Measurements from ENCODE around the gene ANKRD28. TPM values are rescaled to one million over a fixed set of nuclear protein-coding genes. Genes with fewer than 3 reads are reported as not detected.

ANKRD28 gene
- total and polyA plus RNA-seq, 2 of the 8 experiments (the other 6 are each of a cell fraction or from before 2014, with no cell fraction given), result 39.1 to 61.7 TPM

DNA sequence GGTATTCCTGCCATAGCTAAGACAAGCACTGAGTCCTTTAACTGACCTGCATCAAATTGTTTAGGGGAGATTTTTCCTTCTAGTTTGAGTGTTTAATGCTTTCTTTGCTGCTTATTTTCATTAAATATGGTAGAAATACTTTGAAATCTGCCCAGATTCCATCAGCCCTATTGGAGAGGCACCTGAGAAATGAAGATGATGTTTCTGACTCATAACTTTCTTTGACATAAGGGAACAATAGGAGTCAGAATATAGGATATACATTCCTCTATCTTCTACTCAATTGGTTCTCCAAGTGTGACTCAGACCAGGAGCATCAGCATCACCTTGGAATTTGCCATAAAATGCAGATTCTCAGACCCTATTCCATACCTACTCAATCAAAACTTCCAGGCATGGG lies 168.8 kb downstream of the ANKRD28 start (continued):
- TF ChIP-seq RFX5 (IDR thresholded peaks at IDR 0.05; ENCODE audit: borderline replicate concordance, low read depth, low read length) (no peak), TBP (IDR thresholded peaks at IDR 0.05; ENCODE audit: low read depth, low read length) (no peak), MAFK (IDR thresholded peaks at IDR 0.05; ENCODE audit: low read depth, low read length) (no peak)
